CD4-positive, alpha-beta T cell treated with Interleukin-12 subunit alpha and Interleukin-12 subunit beta, for 1 hour (primary cell): ENCODE data around the gene N4BP3.

Source experiments
- DNase-seq: peaks from one replicate; pipeline ENCODE4 v3.0.0-alpha.2; 2020

The N4BP3 gene

DNA sequence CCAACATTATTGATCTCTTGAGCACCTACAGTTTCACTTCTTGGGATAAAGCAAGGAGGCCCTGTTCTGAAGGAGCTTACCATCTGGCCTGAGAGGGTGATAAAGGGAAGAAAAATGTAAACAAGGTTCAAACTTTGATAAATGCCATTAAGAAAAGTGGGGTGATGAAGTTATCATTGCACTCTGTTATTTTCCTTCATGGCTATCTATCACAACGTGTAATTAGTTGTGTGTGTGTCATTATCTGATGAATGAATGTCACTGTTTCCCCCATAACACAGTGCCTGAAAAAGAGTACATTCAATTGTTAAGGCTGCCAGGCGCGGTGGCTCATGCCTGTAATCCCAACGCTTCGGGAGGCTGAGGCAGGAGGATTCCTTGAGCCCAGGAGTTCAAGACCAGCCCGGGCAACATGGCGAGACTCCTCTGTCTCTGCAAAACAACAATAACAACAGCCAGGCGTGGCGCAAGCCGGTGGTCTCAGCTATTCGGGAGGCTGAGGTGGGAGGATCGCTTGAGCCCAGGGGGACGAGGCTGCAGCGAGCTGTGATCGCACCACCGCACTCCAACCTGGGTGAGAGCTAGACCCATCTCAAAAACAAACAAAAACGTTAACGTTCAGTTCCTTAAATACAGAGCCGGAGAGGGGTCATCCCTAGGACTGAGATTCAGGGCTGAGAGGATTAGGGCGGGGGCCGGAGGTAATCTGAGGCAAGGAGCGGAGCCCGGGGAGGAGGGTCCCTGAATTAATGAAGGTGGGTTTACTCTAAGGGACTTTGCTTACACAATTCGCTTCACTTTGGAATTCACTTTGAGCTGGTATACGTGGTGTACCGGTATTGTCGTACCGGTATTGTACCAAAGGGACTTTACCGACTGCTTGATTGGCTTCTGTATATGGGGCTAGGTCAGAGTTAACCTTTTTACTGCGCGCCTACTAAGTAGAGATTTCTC is 39.4 kb downstream of the N4BP3 start:
- no peak for DNase-seq

DNA sequence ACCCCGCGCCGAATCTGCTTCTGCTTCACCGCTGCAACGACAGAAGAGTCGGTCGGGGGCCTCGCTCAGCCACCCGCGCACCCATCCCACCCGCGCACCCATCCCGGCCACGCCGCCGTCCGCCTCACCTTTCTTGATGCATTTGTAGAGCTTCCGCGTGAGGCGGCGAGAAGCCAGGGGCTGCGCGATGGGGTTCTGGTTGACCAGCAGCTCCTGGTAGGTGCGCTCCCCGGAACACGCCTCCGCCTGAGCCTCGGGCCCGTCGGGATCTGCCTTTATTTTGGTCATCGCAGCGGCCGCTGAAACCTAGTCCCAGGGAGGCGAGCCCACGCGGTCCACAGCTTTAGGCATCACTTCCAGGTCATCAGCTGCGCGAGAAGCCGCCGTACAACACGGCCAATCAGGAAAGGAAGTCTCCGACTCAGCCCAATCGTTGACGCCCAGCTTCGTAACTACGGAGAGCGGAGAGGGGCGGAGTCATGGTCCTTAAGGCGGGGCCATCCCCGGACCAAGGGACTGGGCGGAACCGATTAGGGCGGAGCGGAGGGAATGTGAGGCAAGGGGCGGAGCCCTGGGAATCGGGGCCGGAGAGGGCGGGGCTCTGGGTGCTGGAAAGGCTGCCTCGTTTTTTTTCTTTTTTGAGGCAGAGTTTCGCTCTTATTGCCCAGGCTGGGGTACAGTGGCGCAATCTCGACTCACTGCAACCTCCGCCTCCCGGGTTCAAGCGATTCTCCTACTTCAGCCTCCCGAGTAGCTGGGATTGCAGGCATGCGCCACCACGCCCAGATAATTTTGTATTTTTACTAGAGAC is 40.4 kb downstream of the N4BP3 start, which contains the start of gene NHP2:
Gene NHP2, minus strand, starts transcription at position 356 of the 811 bp plus-strand sequence. Its CDS starts 68 bp downstream, at position 288.
- peak; percentile 99 for DNase-seq

DNA sequence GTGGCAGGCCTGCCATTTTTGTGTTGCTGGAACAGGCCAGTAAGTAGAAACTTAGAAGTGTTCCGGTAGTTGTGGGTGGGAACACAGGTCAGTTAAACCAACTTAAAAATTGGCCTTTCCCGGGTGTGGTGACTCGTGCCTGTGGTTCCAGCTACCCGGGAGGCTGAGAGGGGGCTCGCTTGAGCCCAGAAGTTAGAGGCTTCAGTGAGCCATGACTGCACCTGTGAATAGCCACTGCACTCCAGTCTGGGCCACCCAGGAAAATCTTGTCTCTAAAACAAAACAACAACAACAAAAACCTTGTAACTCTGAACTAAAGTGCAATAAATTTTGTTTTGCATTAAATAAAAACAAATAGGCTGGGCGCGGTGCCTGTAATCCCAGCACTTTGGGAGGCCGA is 41.7 kb downstream of the N4BP3 start:
- no peak for DNase-seq

DNA sequence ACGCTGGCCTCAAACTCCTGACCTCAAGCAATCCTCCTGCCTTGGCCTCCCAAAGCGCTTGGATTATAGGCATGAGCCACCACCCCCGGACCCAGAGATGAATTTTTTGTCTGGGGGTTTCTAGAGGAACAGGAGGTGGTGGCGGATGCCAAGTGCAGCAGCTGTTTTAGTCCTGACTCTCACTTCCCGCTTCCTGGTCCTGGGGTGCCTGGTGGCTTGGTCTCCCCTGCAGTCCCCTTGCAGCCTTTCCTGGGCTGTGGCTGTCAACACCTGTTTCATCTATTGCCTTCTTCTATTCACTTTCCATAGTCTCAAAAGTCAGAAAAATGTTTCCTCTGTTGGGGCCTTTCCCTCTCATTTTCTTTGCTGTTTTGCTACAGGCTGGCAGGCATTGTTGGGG is 46.8 kb downstream of the N4BP3 start:
- DNase-seq: no peak

DNA sequence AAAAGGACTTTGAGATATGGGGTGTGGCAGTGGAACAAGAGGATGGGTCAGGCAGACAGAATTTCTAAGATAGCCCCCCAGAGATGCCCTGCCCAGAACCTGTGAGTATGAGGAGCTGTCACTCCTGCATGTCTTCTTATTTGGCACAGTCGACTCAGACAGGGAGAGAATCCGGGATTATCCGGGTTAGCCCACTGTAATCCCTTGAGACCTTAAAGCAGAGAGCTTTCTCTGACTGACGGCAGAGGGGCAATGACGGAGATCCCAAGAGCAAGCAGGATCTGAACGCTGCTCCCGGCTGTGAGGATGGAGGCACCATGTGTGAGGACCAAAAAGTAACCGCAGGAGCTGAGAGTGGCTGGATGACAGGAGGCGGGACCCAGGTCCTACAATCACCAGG is 49.1 kb downstream of the N4BP3 start:
- DNase-seq: no peak

DNA sequence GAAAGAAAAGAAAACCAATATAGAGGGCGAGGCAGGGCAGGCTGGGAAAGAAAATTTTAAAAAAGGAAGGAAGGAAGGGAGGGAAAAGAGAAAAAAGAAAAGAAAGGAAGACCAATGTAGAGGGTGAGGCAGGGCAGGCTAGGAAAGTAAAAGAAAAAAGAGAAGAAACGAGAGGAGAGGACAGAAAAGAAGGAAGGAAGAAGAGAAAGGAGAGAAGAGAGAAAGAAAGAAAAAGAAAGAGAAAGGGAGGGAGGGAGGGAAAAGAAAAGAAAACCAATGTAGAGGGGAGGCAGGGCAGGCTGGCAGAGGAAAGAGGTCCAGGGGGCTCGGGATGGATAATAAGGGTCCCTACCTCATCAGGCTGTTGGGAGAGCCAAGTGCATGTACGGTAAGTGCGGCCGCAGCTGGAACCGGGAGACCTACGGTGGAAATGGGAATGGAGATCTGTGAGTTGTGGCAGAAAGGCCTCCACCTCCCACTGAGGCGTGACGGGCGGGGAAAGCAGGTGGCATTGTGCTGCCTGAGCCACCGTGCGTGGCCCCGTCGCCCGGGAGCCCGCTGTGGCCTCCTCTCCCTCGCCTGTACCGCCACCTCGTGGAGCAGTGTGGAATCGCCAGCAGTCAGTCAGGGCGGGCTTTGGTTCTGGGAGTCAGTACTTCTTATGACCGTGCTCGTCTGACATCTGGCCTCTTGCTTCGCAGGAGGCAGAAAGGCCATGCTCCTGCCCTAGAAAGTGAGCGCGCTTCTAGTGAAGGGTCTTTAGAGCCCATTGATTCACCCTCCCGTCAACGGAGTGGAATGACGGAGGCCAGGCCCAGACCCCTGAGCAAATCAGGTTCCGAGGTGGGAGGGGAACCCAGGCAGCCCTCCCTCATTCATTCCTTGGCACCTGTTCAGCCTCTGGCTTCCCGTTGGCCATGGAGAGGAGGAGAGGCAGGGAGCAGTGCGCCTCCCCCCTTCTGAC is 50.7 kb downstream of the N4BP3 start:
- DNase-seq: peak; percentile 91

DNA sequence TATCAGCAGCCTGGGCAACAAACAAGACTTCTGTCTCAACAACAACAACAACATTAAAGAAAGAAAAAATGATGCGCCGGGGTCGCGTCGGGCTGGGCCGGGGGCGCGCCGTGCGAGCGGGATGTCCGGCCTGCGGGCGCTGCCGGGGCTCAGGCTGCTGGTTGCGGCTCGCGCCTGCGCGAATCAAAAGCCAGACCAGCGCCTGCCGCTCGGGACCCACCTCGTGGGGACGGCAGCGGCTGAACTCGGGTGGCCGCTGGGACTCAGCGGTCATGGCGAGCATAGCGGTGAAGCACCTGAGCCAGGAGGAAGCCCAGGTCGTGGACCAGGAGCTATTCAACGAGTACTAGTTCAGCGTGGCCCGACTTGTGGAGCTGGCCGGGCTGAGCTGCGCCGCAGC is 52.2 kb downstream of the N4BP3 start:
- no peak for DNase-seq

DNA sequence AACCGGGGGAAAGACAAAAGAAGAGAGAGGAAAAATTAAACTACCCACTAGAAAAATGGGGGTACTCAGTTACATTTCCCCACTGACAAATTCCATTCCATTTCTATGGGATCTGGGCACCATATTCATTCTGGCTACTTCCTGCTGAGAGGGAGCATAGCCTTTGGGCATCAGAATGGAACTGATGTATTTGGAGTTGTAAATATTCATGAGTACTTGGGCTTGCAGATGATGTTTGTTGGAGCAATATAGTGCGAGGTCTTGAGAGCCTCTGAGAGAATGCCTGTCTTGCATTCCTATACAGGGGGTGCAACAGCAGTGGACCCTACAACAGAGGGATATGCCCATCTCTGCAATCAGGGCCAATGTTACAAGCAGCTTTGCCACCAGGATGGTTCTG is 57.1 kb downstream of the N4BP3 start:
- DNase-seq: no peak

DNA sequence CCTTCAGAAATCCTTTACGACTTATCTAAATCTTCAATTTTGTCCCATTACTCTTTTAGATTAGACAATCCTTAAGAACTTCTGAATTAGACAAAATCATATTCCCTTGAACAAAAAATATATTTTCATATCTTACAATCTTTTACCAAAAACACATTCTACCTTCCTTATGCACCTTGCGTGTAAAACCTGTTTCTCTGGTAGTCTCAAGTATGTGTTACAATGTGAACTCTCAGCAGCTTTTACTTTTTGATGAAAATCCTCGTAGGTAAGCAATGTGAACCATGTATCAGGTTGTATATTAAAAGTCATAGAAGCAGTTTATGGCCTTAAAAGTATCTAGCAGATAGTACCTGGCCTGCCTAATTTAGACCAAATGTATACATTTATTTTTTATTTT is 61.1 kb downstream of the N4BP3 start:
- no peak for DNase-seq
